Stimulated activated CD8-positive, alpha-beta memory T cell treated with anti-CD3 and anti-CD28 coated beads, Interleukin-2, amount 100 ng/mL, for 48 hours (primary cell): ENCODE measurements around the gene KRTAP3-2.
"Not testable (repeated sequence)": the region's sequence is repeated elsewhere in the genome, so short reads cannot be mapped to it uniquely, and the experiment has no call there.

Experiments
- DNase-seq, 2 donors: peaks; one replicate each; pipeline ENCODE4 v3.0.0-alpha.2; 2020; ENCODE audit warnings: low read depth in 2 of 2

Gene KRTAP3-2

GRCh38 chr17:40999563-40999962 lies at the start of gene KRTAP3-2:
TSS of gene KRTAP3-2 (minus strand) at chr17:40999906. CDS start at chr17:40999853, 53 bp downstream.
- DNase-seq, result not testable (repeated sequence)

GRCh38 chr17:41049110-41049509 lies 49.4 kb upstream of the KRTAP3-2 start:
- DNase-seq, result no peak

GRCh38 chr17:41048441-41048840 lies 48.7 kb upstream of the KRTAP3-2 start:
- no peak for DNase-seq

GRCh38 chr17:41046735-41047465 lies 47.2 kb upstream of the KRTAP3-2 start, which contains the start of gene KRTAP2-1:
TSS of gene KRTAP2-1 (minus strand) at chr17:41047316. CDS start at chr17:41047267, 49 bp downstream.
- not testable (repeated sequence) for DNase-seq

GRCh38 chr17:41042953-41043352 lies 43.2 kb upstream of the KRTAP3-2 start:
- DNase-seq, result no peak

GRCh38 chr17:41040783-41041571 lies 41.3 kb upstream of the KRTAP3-2 start, which contains the start of gene KRTAP1-1:
TSS of gene KRTAP1-1 (minus strand) at chr17:41041450. CDS start at chr17:41041397, 53 bp downstream.
- not testable (repeated sequence) for DNase-seq

- DNase-seq, result no peak
These were observed 38.2 kb upstream of the KRTAP3-2 start for GRCh38 chr17:41037853-41038350.

- not testable (repeated sequence) for DNase-seq
These were observed 34.7 kb upstream of the KRTAP3-2 start, which contains the start of gene KRTAP1-3 for GRCh38 chr17:41034346-41034935. TSS of gene KRTAP1-3 (minus strand) at chr17:41034874. CDS start at chr17:41034821, 53 bp downstream.

GRCh38 chr17:41029633-41030245 lies 30.0 kb upstream of the KRTAP3-2 start, which contains the start of gene KRTAP1-4:
TSS of gene KRTAP1-4 (minus strand) at chr17:41030195. CDS start at chr17:41030078, 117 bp downstream.
- no peak for DNase-seq

GRCh38 chr17:41026715-41027471 lies 27.2 kb upstream of the KRTAP3-2 start, which contains the start of gene KRTAP1-5:
TSS of gene KRTAP1-5 (minus strand) at chr17:41027208. CDS start at chr17:41027155, 53 bp downstream.
- no peak for DNase-seq

GRCh38 chr17:41024697-41025096 lies 25.0 kb upstream of the KRTAP3-2 start:
- no peak for DNase-seq

- DNase-seq, result no peak
These were observed 20.6 kb upstream of the KRTAP3-2 start for GRCh38 chr17:41020336-41020735.

GRCh38 chr17:41019415-41019814 lies 19.7 kb upstream of the KRTAP3-2 start:
- DNase-seq, result no peak

- DNase-seq, result no peak
These were observed 18.8 kb upstream of the KRTAP3-2 start for GRCh38 chr17:41018541-41018940.

GRCh38 chr17:41016578-41017215 lies 17.0 kb upstream of the KRTAP3-2 start:
- no peak for DNase-seq

GRCh38 chr17:41015454-41015853 lies 15.7 kb upstream of the KRTAP3-2 start:
- DNase-seq, result no peak

GRCh38 chr17:41013606-41014005 lies 13.9 kb upstream of the KRTAP3-2 start:
- DNase-seq, result no peak

GRCh38 chr17:41013181-41013580 lies 13.5 kb upstream of the KRTAP3-2 start:
- no peak for DNase-seq

GRCh38 chr17:41012326-41013120 lies 12.8 kb upstream of the KRTAP3-2 start:
- DNase-seq, result no peak
